ENCODE results near the gene CTDSPL. TPM values are rescaled to one million over a fixed set of nuclear protein-coding genes. Genes with fewer than 3 reads are reported as not detected.

Gene CTDSPL
- polyA plus RNA-seq, 1 of the 3 experiments (the other 2 are of a cell fraction): 22.1 TPM

- DNase-seq: no peak
- Histone ChIP-seq H3K4me3 (ENCODE audit: low read depth in 2 of 2, low read length in 1 of 2) (no peak overlapping the region), H3K9me2 (no peaks in the 10 kb centered on the region), H3K9ac (no peak overlapping the region), H3K36me3 (replicated peaks in 1 of 2; ENCODE audit: control insufficient read depth in 1 of 2, insufficient read depth in 2 of 2, low read length in 1 of 2) (peaks cover 5 to 9% of the 10 kb centered on the region in 2 experiments), H4K20me1 (ENCODE audit: insufficient read depth) (peaks cover 37% of the 10 kb centered on the region), H3K4me2 (no peak overlapping the region), H3K27ac (ENCODE audit: low read depth in 2 of 2, low read length in 1 of 2) (peak overlapping the region in 1 of 2 experiments; percentile 36; a peak in 1 of 4 replicates), H3F3A (replicated peaks; ENCODE audit: insufficient read depth) (peaks cover 12% of the 10 kb centered on the region), H3K9me3 (0 out of 2 replicates have a peak, but pooled peaks cover 6% of the 10 kb centered on the region), H3K4me1 (ENCODE audit: control insufficient read depth in 1 of 2, insufficient read depth in 2 of 2, low read depth in 1 of 2, low read length in 1 of 2) (peaks cover 12 to 33% of the 10 kb centered on the region in 2 experiments), H3K79me2 (ENCODE audit: insufficient read depth) (peaks cover 85% of the 10 kb centered on the region), H3K27me3 (ENCODE audit: insufficient read depth) (no peaks in the 10 kb centered on the region), H2AFZ (ENCODE audit: low read depth) (no peak overlapping the region)
- ChIA-PET POLR2A (no interaction called here), CTCF (interaction anchor here (1.0 to 4.3 kb wide), 5 partner anchors 9 to 139 kb away, joined by 3 to 31 read pairs (median 7); no protein-coding TSS in a partner anchor)
- no peak for TF ChIP-seq EZH2phosphoT487 (IDR thresholded peaks at IDR 0.05; ENCODE audit: borderline replicate concordance, low read depth)
- TF ChIP-seq TEAD4 (IDR thresholded peaks at IDR 0.05; ENCODE audit: borderline replicate concordance, insufficient read depth): no peak
- no peak for TF ChIP-seq NFIC (IDR thresholded peaks at IDR 0.05; ENCODE audit: borderline replicate concordance)
- TF ChIP-seq, protein P1, sequence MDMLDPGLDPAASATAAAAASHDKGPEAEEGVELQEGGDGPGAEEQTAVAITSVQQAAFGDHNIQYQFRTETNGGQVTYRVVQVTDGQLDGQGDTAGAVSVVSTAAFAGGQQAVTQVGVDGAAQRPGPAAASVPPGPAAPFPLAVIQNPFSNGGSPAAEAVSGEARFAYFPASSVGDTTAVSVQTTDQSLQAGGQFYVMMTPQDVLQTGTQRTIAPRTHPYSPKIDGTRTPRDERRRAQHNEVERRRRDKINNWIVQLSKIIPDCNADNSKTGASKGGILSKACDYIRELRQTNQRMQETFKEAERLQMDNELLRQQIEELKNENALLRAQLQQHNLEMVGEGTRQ (IDR thresholded peaks at IDR 0.05; ENCODE audit: borderline replicate concordance, low read depth, low read length): no peak
- no peak for TF ChIP-seq TCF12 (IDR thresholded peaks at IDR 0.05)
- TF ChIP-seq MXI1 (IDR thresholded peaks at IDR 0.05; ENCODE audit: low read depth, low read length): peak; percentile 100
- peak; percentile 26; the same call in 1 of the 2 replicates for TF ChIP-seq RCOR1 (IDR thresholded peaks at IDR 0.05; ENCODE audit: low read length)
- TF ChIP-seq RAD21 (IDR thresholded peaks at IDR 0.05; ENCODE audit: low read length): peak; percentile 42
- no peak for TF ChIP-seq CTCF (IDR thresholded peaks at IDR 0.05)
- TF ChIP-seq TAF1 (IDR thresholded peaks at IDR 0.05; ENCODE audit: borderline replicate concordance, low read depth, low read length): no peak
- no peak for TF ChIP-seq SMC3 (IDR thresholded peaks at IDR 0.05; ENCODE audit: low read depth, low read length)
- TF ChIP-seq, protein P2, sequence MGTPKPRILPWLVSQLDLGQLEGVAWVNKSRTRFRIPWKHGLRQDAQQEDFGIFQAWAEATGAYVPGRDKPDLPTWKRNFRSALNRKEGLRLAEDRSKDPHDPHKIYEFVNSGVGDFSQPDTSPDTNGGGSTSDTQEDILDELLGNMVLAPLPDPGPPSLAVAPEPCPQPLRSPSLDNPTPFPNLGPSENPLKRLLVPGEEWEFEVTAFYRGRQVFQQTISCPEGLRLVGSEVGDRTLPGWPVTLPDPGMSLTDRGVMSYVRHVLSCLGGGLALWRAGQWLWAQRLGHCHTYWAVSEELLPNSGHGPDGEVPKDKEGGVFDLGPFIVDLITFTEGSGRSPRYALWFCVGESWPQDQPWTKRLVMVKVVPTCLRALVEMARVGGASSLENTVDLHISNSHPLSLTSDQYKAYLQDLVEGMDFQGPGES (IDR thresholded peaks at IDR 0.05; ENCODE audit: low read depth, low read length): no peak
- no peak for TF ChIP-seq EP300 (IDR thresholded peaks at IDR 0.05; ENCODE audit: borderline replicate concordance in 1 of 2, low read depth in 1 of 2, low read length in 1 of 2)
- no peak for TF ChIP-seq USF1 (IDR thresholded peaks at IDR 0.05; ENCODE audit: borderline replicate concordance, low read depth)
- peak; percentile 41; the same call in 1 of the 2 replicates for TF ChIP-seq MAX (IDR thresholded peaks at IDR 0.05; ENCODE audit: low read depth)
- TF ChIP-seq FOXJ3 (CRISPR knock-in tag; IDR thresholded peaks at IDR 0.05): no peak
- TF ChIP-seq CHD2 (IDR thresholded peaks at IDR 0.05; ENCODE audit: low read length, partially characterized antibody): no peak
- 0 out of 2 replicates have a peak, but pooled peaks have one; percentile 66 for TF ChIP-seq SIN3A (IDR thresholded peaks at IDR 0.05; ENCODE audit: borderline replicate concordance, low read depth, low read length)
- 29% methylated on average over 1 of the region's 1 CpG for WGBS (ENCODE audit: low lambda C conversion rate)
These were observed 3.2 kb downstream of the CTDSPL start for GRCh38 chr3:37864904-37865303.

All from SK-N-SH (cell line).